Lower leg skin (tissue), 4 donors: ENCODE measurements around the gene PDZD2. TPM values are rescaled to one million over a fixed set of nuclear protein-coding genes. Genes with fewer than 3 reads are reported as not detected.

Experiments used
- DNase-seq, 2 donors: peaks; one replicate each; pipeline ENCODE4 v3.0.0-alpha.2; 2019; ENCODE audit warnings: low spot score in 2 of 2
- H3K4me3 ChIP-seq: fragments of 200-600 bp; sonication (generic); 2 replicates; pipeline ENCODE4 v1.5.1; 2017; ENCODE audit warnings: mild to moderate bottlenecking, low read depth; ENCODE audit not compliant: poor library complexity, severe bottlenecking
- POLR2A ChIP-seq, 2 donors: fragments of 450-650 bp; IDR thresholded peaks; one replicate each; pipeline ENCODE4 v1.6.1; 2016 to 2017; ENCODE audit warnings: antibody characterized with exemption in 2 of 2, mild to moderate bottlenecking in 1 of 2, moderate library complexity in 1 of 2
- WGBS, 2 donors: methylation state at CpG; one replicate each; pipeline ENCODE4 v1.1.5; 2018; 5-methylcytosine and 5-hydroxymethylcytosine counted together
- intact Hi-C: fragments of 100-400 bp; cut with DNase I; formaldehyde crosslinking; loops from one replicate; pipeline ENCODE4 v1.15.0; 2023; ENCODE audit warnings: low total_unique reads
- total RNA-seq, 4 donors: library from RNA; depleted of rRNA; stranded (reverse); fragments of >200 nt; gene quantifications; one replicate each; pipeline ENCODE4 v1.1.0, GENCODE V29; 2016
- TF ChIP-seq, protein P1 (sequence below), 3 donors: fragments of 450-650 bp; IDR thresholded peaks; one replicate each; pipeline ENCODE4 v1.5.1; 2016; ENCODE audit warnings: antibody characterized with exemption in 3 of 3, mild to moderate bottlenecking in 3 of 3, moderate library complexity in 2 of 3

Gene PDZD2
- total RNA-seq, 4 donors from 2014 or later, result 102 to 150 (median 116) TPM

DNA sequence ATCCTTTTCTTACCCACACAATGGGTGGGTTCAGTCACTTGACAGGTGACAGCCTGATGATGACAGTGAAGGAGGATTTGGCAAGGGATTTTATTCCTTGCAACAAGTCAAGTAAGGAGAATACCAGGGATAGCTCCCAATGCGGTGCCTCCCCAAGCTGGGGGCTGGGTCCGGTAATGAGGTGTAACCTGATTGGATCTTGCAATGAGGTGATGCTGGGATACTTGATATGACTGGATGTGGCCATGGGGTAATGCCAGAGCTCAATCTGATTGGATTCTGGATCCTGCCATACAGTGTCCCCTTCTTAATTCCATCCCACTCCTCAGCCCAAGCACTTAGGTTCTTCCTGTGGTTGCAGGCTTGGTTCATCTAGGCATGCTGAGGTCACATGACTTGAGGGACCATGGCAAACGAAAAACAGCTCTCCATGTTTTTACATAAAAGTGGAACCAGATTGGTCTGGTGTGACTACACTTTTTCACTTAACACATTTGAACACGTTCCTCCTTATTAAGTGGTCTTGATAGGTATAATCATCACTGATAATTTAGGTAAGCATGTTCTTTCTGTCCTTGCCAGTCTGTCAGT is 181.1 kb downstream of the PDZD2 start:
- DNase-seq, result no peak
- WGBS, 2 donors, result 69 to 70% methylated on average over 4 of the region's 4 CpGs

DNA sequence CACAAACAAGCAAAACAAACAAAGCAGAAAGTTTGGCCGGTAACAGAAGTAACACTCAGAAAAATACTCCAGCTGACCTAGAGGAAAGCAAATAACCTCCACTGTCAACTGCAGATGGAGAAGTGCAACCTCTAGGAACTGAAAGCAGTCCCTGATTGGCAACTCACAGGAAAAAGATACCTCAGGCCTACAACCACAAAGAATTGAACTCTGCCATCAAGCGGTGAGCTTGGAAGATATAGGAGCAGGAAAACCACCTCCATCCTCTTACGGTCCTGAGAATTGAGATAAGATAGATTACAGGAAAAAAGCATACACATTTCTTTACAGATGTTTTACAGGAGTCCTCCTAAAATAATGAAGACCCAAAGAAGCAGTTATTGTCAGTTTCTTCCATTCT is 184.5 kb downstream of the PDZD2 start:
- DNase-seq, result no peak
- H3K4me3 ChIP-seq, result no peak overlapping the region
- intact Hi-C loops, result loop anchor here (10.0 kb wide), 1 partner anchor 251 kb away; no protein-coding TSS in a partner anchor
- WGBS, 2 donors, result 57 to 85% methylated on average over 3 of the region's 3 CpGs
- TF ChIP-seq POLR2A (IDR thresholded peaks at IDR 0.05), result no peak
- TF ChIP-seq, protein P1, sequence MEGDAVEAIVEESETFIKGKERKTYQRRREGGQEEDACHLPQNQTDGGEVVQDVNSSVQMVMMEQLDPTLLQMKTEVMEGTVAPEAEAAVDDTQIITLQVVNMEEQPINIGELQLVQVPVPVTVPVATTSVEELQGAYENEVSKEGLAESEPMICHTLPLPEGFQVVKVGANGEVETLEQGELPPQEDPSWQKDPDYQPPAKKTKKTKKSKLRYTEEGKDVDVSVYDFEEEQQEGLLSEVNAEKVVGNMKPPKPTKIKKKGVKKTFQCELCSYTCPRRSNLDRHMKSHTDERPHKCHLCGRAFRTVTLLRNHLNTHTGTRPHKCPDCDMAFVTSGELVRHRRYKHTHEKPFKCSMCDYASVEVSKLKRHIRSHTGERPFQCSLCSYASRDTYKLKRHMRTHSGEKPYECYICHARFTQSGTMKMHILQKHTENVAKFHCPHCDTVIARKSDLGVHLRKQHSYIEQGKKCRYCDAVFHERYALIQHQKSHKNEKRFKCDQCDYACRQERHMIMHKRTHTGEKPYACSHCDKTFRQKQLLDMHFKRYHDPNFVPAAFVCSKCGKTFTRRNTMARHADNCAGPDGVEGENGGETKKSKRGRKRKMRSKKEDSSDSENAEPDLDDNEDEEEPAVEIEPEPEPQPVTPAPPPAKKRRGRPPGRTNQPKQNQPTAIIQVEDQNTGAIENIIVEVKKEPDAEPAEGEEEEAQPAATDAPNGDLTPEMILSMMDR (IDR thresholded peaks at IDR 0.05), result no peak

More for the DNA sequence above, 181.1 kb downstream of the PDZD2 start:
- no peak overlapping the region for H3K4me3 ChIP-seq
- intact Hi-C loops, result loop anchor here (10.0 kb wide), 1 partner anchor 255 kb away; no protein-coding TSS in a partner anchor
- TF ChIP-seq POLR2A (IDR thresholded peaks at IDR 0.05), result no peak
- TF ChIP-seq, protein P1 (IDR thresholded peaks at IDR 0.05), result no peak

DNA sequence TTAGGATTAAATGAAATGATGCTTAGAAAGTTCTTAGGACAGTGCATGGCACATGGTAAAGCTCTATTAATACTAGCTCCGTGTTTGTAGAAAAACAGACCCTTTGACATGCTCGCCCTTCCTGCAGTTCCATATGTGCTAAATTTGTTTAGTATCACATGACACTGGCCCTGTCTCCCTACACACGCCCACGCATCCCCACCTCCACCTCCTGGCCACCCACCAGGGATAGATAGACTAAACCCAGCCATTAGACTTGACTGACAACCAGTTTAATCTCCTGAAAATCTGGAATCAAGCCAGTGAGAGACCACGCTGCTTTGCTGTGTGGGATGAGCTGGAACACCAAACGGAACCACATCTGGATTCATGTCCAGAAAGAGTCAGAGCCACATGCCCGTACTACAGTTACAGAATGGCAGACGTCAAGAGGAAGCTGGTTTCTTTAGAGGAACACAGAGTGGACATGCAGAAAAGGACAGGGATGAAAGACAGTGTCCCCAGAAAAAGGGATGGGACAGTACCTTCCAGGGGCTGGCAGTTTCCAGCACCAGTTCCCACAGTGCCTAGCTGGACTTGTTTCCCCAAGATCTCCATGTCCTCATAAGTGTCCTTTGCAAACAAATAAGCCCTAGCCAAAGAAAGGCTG is 186.1 kb downstream of the PDZD2 start:
- WGBS, 2 donors, result 54 to 60% methylated on average over 8 of the region's 8 CpGs
- H3K4me3 ChIP-seq, result no peak overlapping the region
- intact Hi-C loops, result loop anchor here (10.0 kb wide), 1 partner anchor 250 kb away; no protein-coding TSS in a partner anchor
- DNase-seq, result no peak
- TF ChIP-seq POLR2A (IDR thresholded peaks at IDR 0.05), result no peak
- TF ChIP-seq, protein P1 (IDR thresholded peaks at IDR 0.05), result no peak

DNA sequence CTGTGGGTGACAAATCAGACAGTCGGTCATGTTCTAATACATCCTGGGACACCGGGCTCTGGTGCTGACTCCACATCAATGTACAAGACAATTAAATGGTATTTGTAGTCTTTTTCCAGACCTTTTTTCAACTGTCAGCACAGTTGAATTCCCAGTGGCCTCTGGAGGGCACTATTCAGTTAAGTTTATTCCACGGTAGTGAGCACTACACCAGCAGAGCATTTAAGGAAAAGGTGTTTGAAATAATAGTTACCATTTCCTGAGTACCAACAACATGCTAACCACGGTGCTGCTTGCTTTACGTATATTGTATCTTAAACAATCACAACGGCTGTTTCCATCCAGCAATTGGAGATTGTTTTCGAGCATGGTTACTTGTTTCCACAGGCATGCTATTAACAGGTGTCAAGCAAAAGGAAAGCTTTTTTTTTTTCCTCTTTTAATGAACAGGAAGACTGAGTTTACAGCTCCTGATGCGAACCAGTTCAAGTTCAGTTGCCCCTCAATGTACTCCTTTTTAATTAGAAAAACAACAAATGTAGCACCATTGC is 186.7 kb downstream of the PDZD2 start:
- 8 to 19% methylated on average over 8 of the region's 8 CpGs for WGBS, 2 donors
- intact Hi-C loops, result loop anchor here (10.0 kb wide), 1 partner anchor 249 kb away; no protein-coding TSS in a partner anchor
- no peak overlapping the region for H3K4me3 ChIP-seq
- DNase-seq, result peak in 1 of 2 donors; percentile 34
- TF ChIP-seq, protein P1 (IDR thresholded peaks at IDR 0.05), result no peak
- no peak for TF ChIP-seq POLR2A (IDR thresholded peaks at IDR 0.05)

DNA sequence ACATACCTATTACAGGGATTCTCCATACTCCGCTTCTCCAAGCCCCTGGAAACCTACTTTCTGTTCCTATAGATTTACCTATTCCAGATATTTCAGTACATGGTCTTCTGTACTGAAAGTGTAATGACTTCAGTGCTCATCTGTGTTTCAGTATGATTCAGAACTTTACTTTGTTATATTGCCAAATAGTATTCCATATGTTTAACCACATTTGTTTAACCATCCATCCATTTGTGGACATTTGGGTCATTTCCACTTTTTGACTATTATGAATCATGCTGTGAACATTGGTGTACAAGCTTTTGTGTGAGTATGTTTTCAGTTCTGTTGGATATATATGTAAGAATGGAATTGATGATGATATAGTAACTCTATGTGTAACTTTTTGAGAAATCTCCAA is 188.9 kb downstream of the PDZD2 start:
- intact Hi-C loops, result loop anchor here (10.0 kb wide), 1 partner anchor 247 kb away; no protein-coding TSS in a partner anchor
- H3K4me3 ChIP-seq, result no peak overlapping the region
- TF ChIP-seq POLR2A (IDR thresholded peaks at IDR 0.05), result no peak
- TF ChIP-seq, protein P1 (IDR thresholded peaks at IDR 0.05), result no peak
- DNase-seq, result no peak
- WGBS, 2 donors, result 92 to 100% methylated on average over 1 of the region's 1 CpG
